HPDE6-E6E7 (cell line): ENCODE data around the gene DGKA.
"Not testable (repeated sequence)": the region's sequence is repeated elsewhere in the genome, so short reads cannot be mapped to it uniquely, and the experiment has no call there.

Source experiments
- DNase-seq: peaks from one replicate; pipeline ENCODE4 v3.0.0; 2011; ENCODE audit warnings: missing footprints; ENCODE audit errors: extremely low spot score

Gene DGKA

GRCh38 chr12:55930771-55931316 is at the start of gene DGKA:
Gene DGKA (plus strand): TSS chr12:55931162. CDS start chr12:55936504, 5,342 bp downstream.
- DNase-seq, result no peak

- no peak for DNase-seq
Measured at GRCh38 chr12:55885113-55885512, 45.8 kb upstream of the DGKA start.

GRCh38 chr12:55891310-55891709 is 39.7 kb upstream of the DGKA start:
- DNase-seq, result no peak

GRCh38 chr12:55893723-55894122 is 37.2 kb upstream of the DGKA start:
- DNase-seq, result no peak

GRCh38 chr12:55899082-55899481 is 31.9 kb upstream of the DGKA start:
- no peak for DNase-seq

- DNase-seq, result no peak
Measured at GRCh38 chr12:55901881-55902490, 29.0 kb upstream of the DGKA start.

GRCh38 chr12:55906056-55906455 is 24.9 kb upstream of the DGKA start:
- no peak for DNase-seq

- DNase-seq, result no peak
Measured at GRCh38 chr12:55908726-55909512, 22.0 kb upstream of the DGKA start.

- DNase-seq, result no peak
Measured at GRCh38 chr12:55909513-55909884, 21.5 kb upstream of the DGKA start.

- DNase-seq, result no peak
Measured at GRCh38 chr12:55912908-55913307, 18.1 kb upstream of the DGKA start.

- DNase-seq, result no peak
Measured at GRCh38 chr12:55915482-55915859, 15.5 kb upstream of the DGKA start.

- DNase-seq, result not testable (repeated sequence)
Measured at GRCh38 chr12:55919032-55919431, 11.9 kb upstream of the DGKA start.

GRCh38 chr12:55922126-55922525 is 8.8 kb upstream of the DGKA start:
- DNase-seq, result no peak

GRCh38 chr12:55923648-55924047 is 7.3 kb upstream of the DGKA start:
- DNase-seq, result not testable (repeated sequence)

GRCh38 chr12:55925371-55925770 is 5.6 kb upstream of the DGKA start:
- DNase-seq, result no peak

GRCh38 chr12:55925870-55926737 is 4.9 kb upstream of the DGKA start:
- DNase-seq, result no peak

- DNase-seq, result no peak
Measured at GRCh38 chr12:55926738-55927587, 4.0 kb upstream of the DGKA start.

- DNase-seq, result no peak
Measured at GRCh38 chr12:55927588-55928502, 3.1 kb upstream of the DGKA start, which contains the start of gene PYM1. Gene PYM1 (minus strand): TSS chr12:55927894. CDS start chr12:55927761, 133 bp downstream.

- no peak for DNase-seq
Measured at GRCh38 chr12:55929306-55929791, 1.6 kb upstream of the DGKA start.

GRCh38 chr12:55931317-55931779 is 386 bp downstream of the DGKA start:
- DNase-seq, result no peak
